ENCODE measurements around the gene EFHD2.
"Not testable (repeated sequence)": the region's sequence is repeated elsewhere in the genome, so short reads cannot be mapped to it uniquely, and the experiment has no call there.

Gene EFHD2

DNA sequence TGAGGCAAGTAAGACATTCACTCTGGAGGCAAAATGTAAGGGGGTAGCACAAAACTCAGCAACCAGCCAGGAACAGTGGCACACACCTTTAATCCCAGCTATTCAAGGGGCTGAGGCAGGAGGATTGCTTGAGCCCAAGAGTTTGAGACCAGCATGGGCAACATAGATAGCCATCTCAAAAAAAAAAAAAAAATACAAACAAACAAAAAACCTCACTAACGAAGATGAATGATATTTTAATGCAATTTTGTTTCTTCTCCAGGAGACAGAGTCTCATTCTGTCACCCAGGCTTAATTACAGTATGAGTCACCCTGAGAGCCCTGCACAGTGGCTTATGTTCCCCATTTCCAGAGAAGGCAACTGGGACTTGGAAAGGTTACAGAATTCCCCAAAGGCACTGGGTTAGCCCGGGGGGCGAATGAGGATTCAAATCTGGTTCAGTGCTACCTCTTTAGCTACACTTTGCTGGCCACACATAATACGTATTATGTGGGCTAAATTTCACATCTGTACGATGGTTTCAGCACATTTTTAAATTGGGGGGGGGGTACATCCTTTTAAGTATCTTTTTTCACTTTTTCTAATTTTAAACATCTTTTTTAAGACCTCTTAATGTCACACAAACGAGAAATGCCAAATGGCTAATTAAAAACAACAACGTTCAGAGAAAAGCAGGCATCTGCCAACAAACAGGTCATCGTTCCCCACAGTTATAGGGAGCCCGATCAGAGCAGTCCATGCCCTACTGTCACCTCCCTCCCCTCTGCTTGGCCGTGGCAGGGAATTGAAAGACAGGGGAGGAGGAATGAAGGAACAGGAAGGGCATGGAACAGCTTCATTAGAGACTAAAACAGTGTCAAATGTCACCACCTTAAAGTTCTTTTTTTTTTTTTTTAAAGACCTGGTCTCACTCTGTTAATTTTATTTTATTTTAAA lies 50.4 kb downstream of the EFHD2 start:
- Histone ChIP-seq H3K4me3 (ENCODE audit: insufficient read depth, low read length, poor library complexity, severe bottlenecking) (no peak overlapping the region), H3K27me3 (ENCODE audit: low read length) (no peaks in the 10 kb centered on the region), H3F3A (ENCODE audit: insufficient read depth) (no peaks in the 10 kb centered on the region), H3K9me3 (ENCODE audit: insufficient read depth, low read length) (no peaks in the 10 kb centered on the region), H3K36me3 (ENCODE audit: low read length) (no peaks in the 10 kb centered on the region), H3K79me2 (ENCODE audit: insufficient read depth, low read length) (no peaks in the 10 kb centered on the region), H3K4me2 (ENCODE audit: low read depth, low read length, poor library complexity, severe bottlenecking) (no peak overlapping the region), H3K9ac (ENCODE audit: low read length) (no peak overlapping the region), H4K20me1 (ENCODE audit: low read depth, low read length) (no peaks in the 10 kb centered on the region), H3K9me2 (replicated peaks; ENCODE audit: insufficient read depth, low read length) (no peaks in the 10 kb centered on the region), H3K27ac (ENCODE audit: low read depth, low read length) (no peak overlapping the region), H2AFZ (ENCODE audit: low read depth, low read length, severe bottlenecking) (no peak overlapping the region)
- TF ChIP-seq, protein P1, sequence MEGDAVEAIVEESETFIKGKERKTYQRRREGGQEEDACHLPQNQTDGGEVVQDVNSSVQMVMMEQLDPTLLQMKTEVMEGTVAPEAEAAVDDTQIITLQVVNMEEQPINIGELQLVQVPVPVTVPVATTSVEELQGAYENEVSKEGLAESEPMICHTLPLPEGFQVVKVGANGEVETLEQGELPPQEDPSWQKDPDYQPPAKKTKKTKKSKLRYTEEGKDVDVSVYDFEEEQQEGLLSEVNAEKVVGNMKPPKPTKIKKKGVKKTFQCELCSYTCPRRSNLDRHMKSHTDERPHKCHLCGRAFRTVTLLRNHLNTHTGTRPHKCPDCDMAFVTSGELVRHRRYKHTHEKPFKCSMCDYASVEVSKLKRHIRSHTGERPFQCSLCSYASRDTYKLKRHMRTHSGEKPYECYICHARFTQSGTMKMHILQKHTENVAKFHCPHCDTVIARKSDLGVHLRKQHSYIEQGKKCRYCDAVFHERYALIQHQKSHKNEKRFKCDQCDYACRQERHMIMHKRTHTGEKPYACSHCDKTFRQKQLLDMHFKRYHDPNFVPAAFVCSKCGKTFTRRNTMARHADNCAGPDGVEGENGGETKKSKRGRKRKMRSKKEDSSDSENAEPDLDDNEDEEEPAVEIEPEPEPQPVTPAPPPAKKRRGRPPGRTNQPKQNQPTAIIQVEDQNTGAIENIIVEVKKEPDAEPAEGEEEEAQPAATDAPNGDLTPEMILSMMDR (IDR thresholded peaks at IDR 0.05; ENCODE audit: insufficient read depth, low read length, poor library complexity, severe bottlenecking) = no peak
- no peak for TF ChIP-seq EZH2phosphoT487 (conservative IDR thresholded peaks at IDR 0.05; ENCODE audit: low read length)

- H3K27me3 ChIP-seq (ENCODE audit: low read length) = no peaks in the 10 kb centered on the region
- no peak overlapping the region for H3K9ac ChIP-seq (ENCODE audit: low read length)
- H3K36me3 ChIP-seq (ENCODE audit: low read length) = no peaks in the 10 kb centered on the region
- H3K4me2 ChIP-seq (ENCODE audit: low read depth, low read length, poor library complexity, severe bottlenecking) = no peak overlapping the region
- no peak overlapping the region for H3K27ac ChIP-seq (ENCODE audit: low read depth, low read length)
- H3F3A ChIP-seq (ENCODE audit: insufficient read depth) = no peaks in the 10 kb centered on the region
- TF ChIP-seq, protein P1 (IDR thresholded peaks at IDR 0.05; ENCODE audit: insufficient read depth, low read length, poor library complexity, severe bottlenecking) = no peak
- TF ChIP-seq EZH2phosphoT487 (conservative IDR thresholded peaks at IDR 0.05; ENCODE audit: low read length) = no peak
- no peaks in the 10 kb centered on the region for H3K79me2 ChIP-seq (ENCODE audit: insufficient read depth, low read length)
- H3K9me3 ChIP-seq (ENCODE audit: insufficient read depth, low read length) = no peaks in the 10 kb centered on the region
- H2AFZ ChIP-seq (ENCODE audit: low read depth, low read length, severe bottlenecking) = no peak overlapping the region
- no peaks in the 10 kb centered on the region for H3K9me2 ChIP-seq (replicated peaks; ENCODE audit: insufficient read depth, low read length)
- no peak overlapping the region for H3K4me3 ChIP-seq (ENCODE audit: insufficient read depth, low read length, poor library complexity, severe bottlenecking)
- no peaks in the 10 kb centered on the region for H4K20me1 ChIP-seq (ENCODE audit: low read depth, low read length)
These were observed 51.0 kb downstream of the EFHD2 start for GRCh38 chr1:15460708-15461095.

GRCh38 chr1:15463064-15463800 lies 53.5 kb downstream of the EFHD2 start:
- not testable (repeated sequence) for H3K9me3 ChIP-seq (ENCODE audit: insufficient read depth, low read length); H4K20me1 ChIP-seq (ENCODE audit: low read depth, low read length); H3K9ac ChIP-seq (ENCODE audit: low read length); H3K27ac ChIP-seq (ENCODE audit: low read depth, low read length); H3F3A ChIP-seq (ENCODE audit: insufficient read depth); H3K9me2 ChIP-seq (replicated peaks; ENCODE audit: insufficient read depth, low read length); H3K36me3 ChIP-seq (ENCODE audit: low read length); H3K79me2 ChIP-seq (ENCODE audit: insufficient read depth, low read length); H3K27me3 ChIP-seq (ENCODE audit: low read length); H3K4me2 ChIP-seq (ENCODE audit: low read depth, low read length, poor library complexity, severe bottlenecking); H2AFZ ChIP-seq (ENCODE audit: low read depth, low read length, severe bottlenecking); H3K4me3 ChIP-seq (ENCODE audit: insufficient read depth, low read length, poor library complexity, severe bottlenecking)

GRCh38 chr1:15463926-15464322 lies 54.2 kb downstream of the EFHD2 start:
- not testable (repeated sequence) for H3K79me2 ChIP-seq (ENCODE audit: insufficient read depth, low read length); H2AFZ ChIP-seq (ENCODE audit: low read depth, low read length, severe bottlenecking); H3K9me3 ChIP-seq (ENCODE audit: insufficient read depth, low read length); H3K27me3 ChIP-seq (ENCODE audit: low read length); H3K36me3 ChIP-seq (ENCODE audit: low read length); H3K9me2 ChIP-seq (replicated peaks; ENCODE audit: insufficient read depth, low read length); H3K27ac ChIP-seq (ENCODE audit: low read depth, low read length); H4K20me1 ChIP-seq (ENCODE audit: low read depth, low read length); H3K4me3 ChIP-seq (ENCODE audit: insufficient read depth, low read length, poor library complexity, severe bottlenecking); H3F3A ChIP-seq (ENCODE audit: insufficient read depth); H3K4me2 ChIP-seq (ENCODE audit: low read depth, low read length, poor library complexity, severe bottlenecking); H3K9ac ChIP-seq (ENCODE audit: low read length)
